Keratinocyte (primary cell): ENCODE data around the gene MOV10L1. TPM values are rescaled to one million over a fixed set of nuclear protein-coding genes. Genes with fewer than 3 reads are reported as not detected.

Experiments used
- DNase-seq: peaks from one replicate; pipeline ENCODE4 v3.0.0-alpha.2; 2011; ENCODE audit warnings: low read depth, missing footprints, low spot score
- FAIRE-seq: peaks from 2 replicates; lab custom pipeline; 2011; peaks lifted over from hg19 to GRCh38; lab: Jason Lieb, UNC
- H2AFZ ChIP-seq: 2 replicates; pipeline ENCODE4 v1.6.0; 2012; ENCODE audit warnings: low read length, control low read depth, inconsistent platforms; ENCODE audit not compliant: control insufficient read depth
- H3K27ac ChIP-seq: 2 replicates; pipeline ENCODE4 v1.5.1; 2011; ENCODE audit warnings: low read length; ENCODE audit not compliant: control insufficient read depth, insufficient read depth
- H3K27me3 ChIP-seq: 3 replicates; pipeline ENCODE4 v1.6.0; 2011; ENCODE audit warnings: low read length; ENCODE audit not compliant: control insufficient read depth, insufficient read depth; ENCODE audit errors: extremely low read depth
- H3K36me3 ChIP-seq, 2 experiments: 2 replicates in 1 of 2; 3 replicates in 1 of 2; pipeline ENCODE4 v1.5.1; 2011; ENCODE audit warnings: low read length in 2 of 2, mild to moderate bottlenecking in 1 of 2; ENCODE audit not compliant: control insufficient read depth in 2 of 2, insufficient read depth in 2 of 2; ENCODE audit errors: extremely low read depth in 1 of 2
- H3K4me1 ChIP-seq: 3 replicates; pipeline ENCODE4 v1.5.1; 2011; ENCODE audit warnings: low read length; ENCODE audit not compliant: control insufficient read depth, insufficient read depth; ENCODE audit errors: extremely low read depth
- H3K4me2 ChIP-seq: 3 replicates; pipeline ENCODE4 v1.6.0; 2011; ENCODE audit warnings: low read depth, low read length; ENCODE audit not compliant: control insufficient read depth, insufficient read depth; ENCODE audit errors: extremely low read depth
- H3K4me3 ChIP-seq, 3 experiments: fragments of 200-600 bp in 1 of 3; sonication (generic) in 1 of 3; 2 replicates in 2 of 3; 3 replicates in 1 of 3; pipeline ENCODE4 v1.5.1; 2011 to 2016; ENCODE audit warnings: low read length in 3 of 3, mild to moderate bottlenecking in 3 of 3, control low read depth in 2 of 3, inconsistent platforms in 1 of 3, low read depth in 1 of 3, mixed read lengths in 1 of 3, mixed run types in 1 of 3, moderate library complexity in 1 of 3; ENCODE audit not compliant: control insufficient read depth in 2 of 3, insufficient read depth in 2 of 3; ENCODE audit errors: extremely low read depth in 1 of 3
- H3K79me2 ChIP-seq: 2 replicates; pipeline ENCODE4 v1.6.0; 2012; ENCODE audit warnings: low read length; ENCODE audit not compliant: control insufficient read depth, insufficient read depth
- H3K9ac ChIP-seq: 3 replicates; pipeline ENCODE4 v1.6.0; 2011; ENCODE audit warnings: low read length; ENCODE audit not compliant: control insufficient read depth, insufficient read depth; ENCODE audit errors: extremely low read depth
- H3K9me1 ChIP-seq: 3 replicates; pipeline ENCODE4 v1.6.0; 2011; ENCODE audit warnings: low read length; ENCODE audit not compliant: control insufficient read depth, insufficient read depth; ENCODE audit errors: extremely low read depth
- H3K9me3 ChIP-seq: 2 replicates; pipeline ENCODE4 v1.5.1; 2012; ENCODE audit warnings: low read depth, low read length; ENCODE audit not compliant: control insufficient read depth
- H4K20me1 ChIP-seq: 3 replicates; pipeline ENCODE4 v1.6.0; 2011; ENCODE audit warnings: low read length; ENCODE audit not compliant: control insufficient read depth, insufficient read depth; ENCODE audit errors: extremely low read depth
- CTCF ChIP-seq, 3 experiments: IDR thresholded peaks in 1 of 3; conservative IDR thresholded peaks in 1 of 3; optimal IDR thresholded peaks in 1 of 3; 2 replicates in 2 of 3; 3 replicates in 1 of 3; pipeline versions ENCODE3 to v1.5.1; 2011; ENCODE audit warnings: low read length in 3 of 3, mild to moderate bottlenecking in 3 of 3, moderate library complexity in 2 of 3, control low read depth in 1 of 3, inconsistent platforms in 1 of 3; ENCODE audit not compliant: insufficient read depth in 2 of 3; ENCODE audit errors: extremely low read depth in 1 of 3
- EZH2 ChIP-seq: IDR thresholded peaks from one replicate; pipeline ENCODE4 v1.6.1; 2012; ENCODE audit warnings: inconsistent platforms, mild to moderate bottlenecking, low read length, moderate library complexity
- dilution Hi-C: fragments of 300-500 bp; cut with MboI; formaldehyde crosslinking; loops from one replicate; pipeline ENCODE4 v1.7.0; 2020; ENCODE audit warnings: low sequenced_read_pairs; ENCODE audit not compliant: extremely low pct_ligation_motif_present
- polyA plus RNA-seq, 5 experiments: library from polyadenylated mRNA; depleted of rRNA in 3 of 5; stranded (reverse) in 3 of 5; stranded (forward) in 1 of 5; unstranded in 1 of 5; fragments of >200 nt; gene quantifications; 1 replicate in 1 of 5; 2 replicates in 3 of 5; 3 replicates in 1 of 5; pipeline versions ENCODE4 v1.2.1 to v1.2.3, GENCODE V29; 2011 to 2012; ENCODE audit warnings: missing spikeins in 2 of 5, low read depth in 1 of 5, low replicate concordance in 1 of 5

The MOV10L1 gene
- polyA plus RNA-seq, 1 donor (not counting 4 experiments of a cell fraction or from before 2014, with no cell fraction given) = not detected

- Histone ChIP-seq H3K9me3 (no peaks in the 10 kb centered on the region), H3K9ac (no peak overlapping the region), H2AFZ (no peak overlapping the region), H3K27me3 (peaks cover 3% of the 10 kb centered on the region), H3K4me2 (no peak overlapping the region), H3K27ac (no peak overlapping the region), H4K20me1 (no peaks in the 10 kb centered on the region), H3K4me3 (no peak overlapping the region), H3K79me2 (no peaks in the 10 kb centered on the region), H3K9me1 (no peaks in the 10 kb centered on the region), H3K4me1 (peaks cover 17% of the 10 kb centered on the region), H3K36me3 (no peaks in the 10 kb centered on the region)
- dilution Hi-C loops = no loop called here
- TF ChIP-seq CTCF (optimal IDR thresholded peaks at IDR 0.05 in 1 of 3, IDR thresholded peaks at IDR 0.05 in 1 of 3, conservative IDR thresholded peaks at IDR 0.05 in 1 of 3; ENCODE audit: extremely low read depth in 1 of 3, insufficient read depth in 2 of 3, low read length in 3 of 3) = no peak
- no peak for TF ChIP-seq EZH2
- DNase-seq (no peak), FAIRE-seq (no peak)
Observed at GRCh38 chr22:50081426-50082196, 8.2 kb upstream of the MOV10L1 start.

GRCh38 chr22:50082197-50082715 is 7.5 kb upstream of the MOV10L1 start:
- Histone ChIP-seq H3K79me2 (no peaks in the 10 kb centered on the region), H3K4me3 (no peak overlapping the region), H3K9me1 (no peaks in the 10 kb centered on the region), H3K9ac (no peak overlapping the region), H4K20me1 (no peaks in the 10 kb centered on the region), H3K27ac (no peak overlapping the region), H2AFZ (no peak overlapping the region), H3K36me3 (no peaks in the 10 kb centered on the region), H3K9me3 (peaks cover under 1% of the 10 kb centered on the region), H3K4me1 (peaks cover 17% of the 10 kb centered on the region), H3K4me2 (no peak overlapping the region), H3K27me3 (peaks cover 3% of the 10 kb centered on the region)
- no peak for DNase-seq
- no peak for TF ChIP-seq EZH2
- no peak for FAIRE-seq
- dilution Hi-C loops = no loop called here
